ENCODE measurements around the gene UBE2J2.

The UBE2J2 gene

DNA sequence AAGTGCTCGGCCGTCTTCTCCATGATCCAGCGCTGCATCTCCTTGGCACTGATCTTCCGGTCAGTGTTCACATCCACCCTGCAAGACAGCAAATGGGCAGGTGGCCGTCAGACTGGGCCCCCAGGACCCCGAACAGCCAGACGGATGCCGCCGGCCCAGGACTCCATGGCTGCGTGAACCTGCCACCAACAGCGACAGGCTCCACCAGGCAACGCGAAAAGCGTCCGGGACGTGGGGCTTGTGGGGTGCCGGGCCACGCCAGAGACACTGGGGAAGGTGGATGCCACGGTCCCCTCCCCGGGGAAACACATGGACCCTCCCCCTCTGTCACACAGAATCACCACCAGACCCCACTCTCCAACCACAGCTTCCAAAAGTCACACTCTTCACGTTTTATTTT, 49.8 kb downstream of the UBE2J2 start:
- in situ Hi-C loops (cut with MboI; ENCODE audit: low pct_unique_long_range_greater_than_20kb, low sequenced_read_pairs), result no loop called here
- no peak for DNase-seq

- in situ Hi-C loops (cut with MboI; ENCODE audit: low pct_unique_long_range_greater_than_20kb, low sequenced_read_pairs), result no loop called here
- no peak for DNase-seq
Observed at GRCh38 chr1:1223321-1223720, 50.3 kb downstream of the UBE2J2 start.

DNA sequence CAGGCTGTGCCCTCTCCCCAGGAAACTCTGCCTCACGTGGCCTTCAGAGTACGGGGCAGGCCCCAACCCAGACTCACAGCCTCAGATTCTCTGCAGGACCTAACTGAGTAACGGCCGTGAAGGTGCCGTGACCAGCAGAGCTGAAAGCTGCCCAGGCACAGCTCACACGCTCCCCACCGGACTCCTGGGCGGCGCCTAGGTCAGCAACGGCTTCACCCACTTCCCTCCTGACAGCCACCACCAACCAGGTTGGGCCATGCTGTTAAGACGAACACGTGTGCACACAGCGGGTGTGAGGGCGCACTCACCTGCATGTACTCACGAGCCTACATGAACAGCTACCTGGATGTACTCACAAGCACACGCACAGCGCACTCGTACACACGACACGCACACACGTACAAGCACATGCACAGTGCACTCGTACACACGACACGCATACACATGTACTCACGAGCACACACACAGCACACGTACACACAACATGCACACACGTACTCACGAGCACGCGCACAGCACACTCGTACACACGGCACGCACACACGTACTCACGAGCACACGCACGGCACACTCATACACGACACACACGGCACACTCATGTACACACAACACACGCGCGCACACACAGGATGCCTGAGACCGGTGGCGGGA, 51.0 kb downstream of the UBE2J2 start:
- in situ Hi-C loops (cut with MboI; ENCODE audit: low pct_unique_long_range_greater_than_20kb, low sequenced_read_pairs), result no loop called here
- DNase-seq, result no peak

- in situ Hi-C loops (cut with MboI; ENCODE audit: low pct_unique_long_range_greater_than_20kb, low sequenced_read_pairs), result no loop called here
Observed at GRCh38 chr1:1221887-1222574, 51.6 kb downstream of the UBE2J2 start.

GRCh38 chr1:1220197-1220596, 53.5 kb downstream of the UBE2J2 start:
- no peak for DNase-seq
- in situ Hi-C loops (cut with MboI; ENCODE audit: low pct_unique_long_range_greater_than_20kb, low sequenced_read_pairs), result no loop called here

More at GRCh38 chr1:1221887-1222574, 51.6 kb downstream of the UBE2J2 start:
- no peak for DNase-seq

DNA sequence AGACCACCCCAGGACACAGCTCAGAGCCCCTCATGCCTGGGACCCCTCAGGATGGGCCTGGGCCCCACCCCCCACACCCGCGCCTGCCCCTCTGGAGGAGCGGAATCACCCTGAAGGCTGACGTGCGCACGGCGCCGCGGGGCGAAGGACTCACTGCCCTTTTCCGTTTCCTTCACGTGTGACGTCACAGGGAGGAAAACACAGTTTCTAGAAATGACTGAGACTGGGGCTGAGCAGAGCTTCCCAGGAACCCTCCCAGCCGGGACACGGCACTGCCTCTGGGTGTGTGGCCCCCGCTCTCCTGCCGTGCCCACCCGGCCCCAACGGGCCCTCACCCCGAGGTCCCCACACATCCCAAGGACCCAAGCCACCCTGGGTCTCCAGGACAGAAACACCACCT, 54.3 kb downstream of the UBE2J2 start:
- in situ Hi-C loops (cut with MboI; ENCODE audit: low pct_unique_long_range_greater_than_20kb, low sequenced_read_pairs), result no loop called here
- DNase-seq, result no peak

DNA sequence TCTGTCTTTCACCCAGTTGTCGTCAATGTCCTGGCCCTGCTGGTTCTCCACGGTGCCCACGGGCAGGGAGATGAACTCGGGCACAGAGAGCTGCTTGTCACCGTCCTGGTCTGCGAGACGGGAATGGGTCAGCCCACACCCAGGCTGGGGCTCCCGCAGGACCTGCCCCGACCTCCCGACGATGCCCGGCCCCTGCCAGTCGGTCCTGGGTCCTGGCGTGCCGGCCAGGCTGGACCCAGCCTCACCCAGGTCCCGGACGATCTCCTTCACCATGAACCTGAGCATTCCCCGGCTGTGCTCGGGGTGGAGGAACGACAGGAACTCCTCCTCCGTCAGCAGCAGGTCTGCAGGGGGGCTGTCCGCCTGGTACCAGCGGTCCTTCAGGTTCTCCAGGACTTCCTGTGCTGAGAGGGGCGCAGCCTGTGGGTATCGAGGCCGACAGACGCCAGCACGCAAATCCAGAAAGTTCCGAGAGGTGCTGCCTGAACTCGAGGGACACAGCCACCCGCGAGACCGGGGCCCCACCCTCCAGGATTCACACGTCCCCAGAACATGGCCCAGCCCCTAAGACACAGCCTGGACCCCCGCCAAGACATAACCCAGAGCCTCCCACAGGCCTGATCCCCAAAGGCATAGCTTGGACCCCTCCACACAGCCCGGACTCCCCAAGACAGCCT, 55.0 kb downstream of the UBE2J2 start:
- in situ Hi-C loops (cut with MboI; ENCODE audit: low pct_unique_long_range_greater_than_20kb, low sequenced_read_pairs), result no loop called here

GRCh38 chr1:1217621-1218523, 55.8 kb downstream of the UBE2J2 start:
- in situ Hi-C loops (cut with MboI; ENCODE audit: low pct_unique_long_range_greater_than_20kb, low sequenced_read_pairs), result no loop called here
- no peak for DNase-seq

More for the DNA sequence above, 55.0 kb downstream of the UBE2J2 start:
- DNase-seq, result no peak

DNA sequence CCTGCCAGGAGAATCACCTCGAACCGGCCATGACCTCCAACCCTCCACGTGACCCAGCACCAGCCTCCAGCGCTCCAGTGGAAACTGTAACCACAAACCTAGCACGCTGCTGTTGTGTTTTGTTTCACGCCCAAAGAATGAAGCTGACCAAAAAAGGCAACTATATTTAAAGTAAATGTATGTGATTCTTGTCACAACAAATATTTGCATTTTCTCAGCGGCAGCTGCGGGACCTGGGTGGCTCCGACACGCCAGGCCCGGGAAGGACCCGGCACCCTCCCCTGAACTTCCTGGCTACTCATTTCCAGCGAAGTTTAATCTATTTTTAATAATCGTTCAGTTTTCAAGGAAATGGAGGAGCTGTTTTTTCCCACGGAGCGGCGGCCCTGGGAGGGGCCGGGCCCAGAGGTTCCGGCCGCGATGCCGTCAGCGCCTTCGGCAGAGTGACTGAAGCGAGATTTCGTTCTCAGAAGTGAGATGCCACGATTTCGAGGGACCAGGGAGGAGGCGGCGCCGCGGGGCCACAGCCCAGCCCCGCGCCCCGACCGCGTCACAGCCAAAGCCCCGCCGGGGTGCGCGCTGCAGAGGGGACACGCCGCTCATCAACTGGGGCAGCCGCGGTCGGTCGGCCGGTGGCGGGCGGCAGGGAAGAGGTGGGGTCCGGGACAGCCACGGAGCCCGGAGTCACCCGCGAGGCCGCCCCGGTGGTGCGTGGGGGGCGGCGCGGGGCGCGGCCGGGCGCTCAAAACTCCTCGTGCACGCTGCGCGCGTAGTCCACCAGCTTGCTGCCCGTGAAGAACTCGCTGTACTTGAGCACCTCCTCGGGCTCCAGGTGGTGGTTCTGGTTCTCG, 56.7 kb downstream of the UBE2J2 start:
- DNase-seq, result no peak
- in situ Hi-C loops (cut with MboI; ENCODE audit: low pct_unique_long_range_greater_than_20kb, low sequenced_read_pairs), result no loop called here

GRCh38 chr1:1215881-1216605, 57.6 kb downstream of the UBE2J2 start:
- no peak for DNase-seq
- in situ Hi-C loops (cut with MboI; ENCODE audit: low pct_unique_long_range_greater_than_20kb, low sequenced_read_pairs), result no loop called here

DNA sequence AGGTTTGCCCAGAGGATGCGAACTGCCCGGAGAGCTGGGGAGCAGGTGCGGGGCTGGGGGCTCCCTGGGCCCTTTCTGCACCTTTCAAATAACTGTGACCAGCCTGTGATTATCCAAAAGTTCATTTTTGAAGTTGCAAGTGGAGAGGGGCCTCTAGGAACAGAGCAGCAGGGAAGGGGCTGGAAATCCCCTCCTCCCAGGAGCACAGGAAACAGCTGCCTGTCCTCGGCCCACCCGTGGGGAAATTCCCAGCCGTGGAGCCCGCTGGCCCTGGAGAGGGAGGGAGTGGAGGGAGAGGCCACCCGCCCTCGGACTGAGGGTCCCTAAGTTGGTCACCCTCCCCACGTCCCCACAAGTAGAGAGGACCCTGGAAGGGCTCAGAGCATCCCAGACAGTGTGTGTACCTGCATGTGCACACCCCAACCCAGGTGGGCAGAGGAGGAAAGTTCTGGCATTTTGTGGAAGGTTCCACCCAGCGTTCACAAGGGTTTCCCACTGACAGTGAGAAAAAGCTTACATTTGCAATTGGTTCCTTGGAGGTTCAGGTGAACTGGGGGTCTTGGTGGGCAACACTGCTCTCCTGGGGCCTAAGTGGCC, 58.5 kb downstream of the UBE2J2 start:
- in situ Hi-C loops (cut with MboI; ENCODE audit: low pct_unique_long_range_greater_than_20kb, low sequenced_read_pairs), result no loop called here
- DNase-seq, result no peak

GRCh38 chr1:1213345-1214265, 60.0 kb downstream of the UBE2J2 start, which contains the start of gene TNFRSF4:
TSS of gene TNFRSF4 (minus strand) at chr1:1214153. CDS start at chr1:1214127, 26 bp downstream.
- DNase-seq, result peak; percentile 34
- in situ Hi-C loops (cut with MboI; ENCODE audit: low pct_unique_long_range_greater_than_20kb, low sequenced_read_pairs), result no loop called here

GRCh38 chr1:1212780-1213344, 60.8 kb downstream of the UBE2J2 start:
- DNase-seq, result peak; percentile 74
- in situ Hi-C loops (cut with MboI; ENCODE audit: low pct_unique_long_range_greater_than_20kb, low sequenced_read_pairs), result no loop called here

DNA sequence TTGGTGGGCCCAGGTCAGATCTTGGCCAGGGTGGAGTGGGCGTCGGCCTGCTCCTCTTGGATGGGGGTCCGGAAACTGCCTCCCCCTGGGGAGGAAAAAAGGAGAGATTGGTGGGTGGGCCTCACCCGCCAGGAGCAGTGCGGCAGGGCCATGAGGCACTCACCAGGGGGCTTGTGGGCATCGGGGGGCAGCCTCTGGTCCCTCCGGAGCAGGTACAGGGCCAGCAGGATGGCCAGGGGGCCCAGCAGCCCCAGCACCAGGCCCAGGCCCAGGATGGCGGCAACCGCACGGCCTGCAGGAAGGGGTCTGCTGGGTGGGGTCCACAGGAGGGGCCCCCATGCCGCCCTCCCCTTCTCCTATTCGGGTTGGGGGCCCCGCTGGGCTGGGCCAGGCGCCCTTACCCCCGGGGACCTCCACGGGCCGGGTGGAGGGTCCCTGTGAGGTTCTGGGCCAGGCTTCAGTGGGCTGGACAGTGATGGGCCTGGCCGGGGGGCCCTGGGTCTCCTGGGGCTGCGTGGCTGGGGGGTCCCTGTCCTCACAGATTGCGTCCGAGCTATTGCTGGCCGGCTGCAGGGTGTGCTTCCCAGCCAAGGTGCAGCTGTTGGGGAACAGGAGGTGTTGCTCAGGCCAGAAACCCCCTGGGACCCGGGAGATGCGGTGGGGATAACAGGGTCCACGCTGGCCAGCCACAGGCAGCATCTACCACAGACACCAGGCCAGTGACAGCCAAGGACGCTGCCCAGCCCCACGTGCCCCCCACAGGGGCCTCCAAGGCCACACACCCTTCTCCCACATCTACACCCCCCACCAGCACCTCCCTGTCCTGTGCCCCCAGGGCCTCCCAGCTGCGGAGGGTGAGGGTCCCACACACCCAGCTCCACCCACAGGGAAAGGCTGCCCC, 61.9 kb downstream of the UBE2J2 start:
- in situ Hi-C loops (cut with MboI; ENCODE audit: low pct_unique_long_range_greater_than_20kb, low sequenced_read_pairs), result no loop called here
- DNase-seq, result no peak
